ENCODE data around the gene LPIN1. TPM values are rescaled to one million over a fixed set of nuclear protein-coding genes. Genes with fewer than 3 reads are reported as not detected.
"Not testable (repeated sequence)": the region's sequence is repeated elsewhere in the genome, so short reads cannot be mapped to it uniquely, and the experiment has no call there.

The LPIN1 gene
- total RNA-seq, 1 experiment from 2014 or later = 25.8 TPM

DNA sequence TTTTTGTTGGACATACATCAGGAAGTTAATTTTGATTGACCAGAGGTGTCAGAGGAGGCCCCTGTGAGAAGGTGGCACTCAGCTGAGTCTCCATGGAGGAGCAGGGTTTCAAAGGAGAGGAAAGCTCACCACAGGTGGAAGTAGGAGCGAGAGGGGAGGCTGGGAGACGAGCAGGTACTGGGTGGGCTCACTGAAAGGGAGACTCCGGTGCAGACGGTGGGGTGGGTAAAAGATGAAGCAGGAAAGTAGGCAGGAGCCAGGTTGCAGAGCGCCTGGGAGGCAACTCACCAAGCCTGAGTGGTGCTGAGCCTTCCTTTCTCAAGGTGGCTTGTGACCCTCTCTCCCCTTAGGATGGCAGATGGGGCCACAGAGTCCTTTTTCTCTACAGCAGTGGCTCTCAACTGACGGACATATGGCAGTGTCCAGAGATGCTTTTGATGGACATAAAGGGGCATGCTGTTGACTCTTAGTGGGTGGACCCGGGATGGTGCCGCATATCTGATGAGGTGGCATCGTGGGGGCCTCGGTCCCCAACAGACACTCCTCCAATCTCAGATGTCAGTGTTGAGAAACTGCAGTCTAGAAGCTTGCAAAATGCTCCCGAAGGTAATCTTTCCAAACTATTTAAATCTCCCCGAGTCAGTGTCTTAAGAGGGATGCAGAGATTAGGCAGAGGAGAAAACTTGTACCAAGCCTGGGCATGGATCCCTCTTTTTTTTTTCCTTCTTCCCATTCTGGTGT, 64.0 kb downstream of the LPIN1 start:
- DNase-seq (ENCODE audit: low spot score) = no peak

DNA sequence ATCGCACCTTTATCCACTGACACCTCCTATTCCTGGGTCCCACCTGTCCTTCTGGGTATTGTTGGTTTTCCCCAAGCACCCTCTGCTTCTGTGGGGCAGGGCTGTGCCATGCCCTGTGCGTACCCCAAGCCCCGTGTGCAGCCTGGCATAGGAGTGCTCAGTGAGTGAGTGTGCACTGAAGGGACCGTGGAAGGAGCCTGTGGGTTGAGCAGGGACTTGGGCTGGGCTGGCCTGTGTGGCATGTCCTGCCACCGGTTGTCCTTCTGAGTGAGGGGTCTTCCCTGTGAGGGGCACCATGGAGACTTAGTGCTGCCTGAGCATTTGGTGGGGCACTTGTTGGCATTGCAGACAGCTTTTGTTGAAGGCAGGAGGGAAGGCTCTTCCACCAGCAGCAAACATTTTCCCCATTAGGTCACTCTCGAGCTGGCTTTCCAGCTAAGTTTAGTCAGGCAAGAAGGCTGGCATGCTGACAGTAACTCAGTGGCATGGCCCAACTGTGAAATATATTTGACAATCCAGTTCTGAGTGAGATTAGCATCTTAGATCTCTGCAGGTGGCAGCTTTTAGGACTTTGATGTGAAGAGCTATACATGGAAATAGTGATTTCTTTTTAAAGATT, 64.7 kb downstream of the LPIN1 start:
- DNase-seq (ENCODE audit: low spot score) = no peak

GRCh38 chr2:11812466-11813248, 66.2 kb downstream of the LPIN1 start:
- no peak for DNase-seq (ENCODE audit: low spot score)

GRCh38 chr2:11813345-11813744, 66.9 kb downstream of the LPIN1 start:
- DNase-seq (ENCODE audit: low spot score) = not testable (repeated sequence)

- no peak for DNase-seq (ENCODE audit: low spot score)
Observed at GRCh38 chr2:11813951-11814350, 67.5 kb downstream of the LPIN1 start.

GRCh38 chr2:11814979-11815510, 68.6 kb downstream of the LPIN1 start:
- DNase-seq (ENCODE audit: low spot score) = no peak

GRCh38 chr2:11816935-11817334, 70.5 kb downstream of the LPIN1 start:
- not testable (repeated sequence) for DNase-seq (ENCODE audit: low spot score)

DNA sequence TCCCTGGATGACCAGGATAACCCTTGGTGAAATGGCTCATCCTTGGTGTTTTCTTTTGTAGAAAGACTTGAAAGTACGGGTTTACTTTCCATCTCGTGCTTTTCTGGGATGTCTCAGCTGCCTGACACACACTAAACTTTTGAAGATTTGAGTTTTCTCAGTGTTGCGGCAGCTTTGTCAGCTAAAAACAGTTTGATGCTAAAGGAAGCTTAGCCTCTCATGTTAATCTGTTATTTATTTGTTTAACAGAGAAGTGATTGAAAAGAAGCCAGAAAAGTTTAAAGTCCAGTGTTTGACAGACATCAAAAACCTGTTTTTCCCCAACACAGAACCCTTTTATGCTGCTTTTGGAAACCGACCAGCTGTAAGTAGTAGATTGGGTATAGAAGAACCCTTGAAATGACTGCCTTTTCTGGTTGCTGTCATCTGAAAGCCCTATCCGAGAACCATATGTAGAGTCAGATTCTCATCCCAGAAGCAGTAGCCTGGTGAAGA, 72.8 kb downstream of the LPIN1 start:
- DNase-seq (ENCODE audit: low spot score) = no peak

GRCh38 chr2:11820650-11821049, 74.2 kb downstream of the LPIN1 start:
- DNase-seq (ENCODE audit: low spot score) = no peak

DNA sequence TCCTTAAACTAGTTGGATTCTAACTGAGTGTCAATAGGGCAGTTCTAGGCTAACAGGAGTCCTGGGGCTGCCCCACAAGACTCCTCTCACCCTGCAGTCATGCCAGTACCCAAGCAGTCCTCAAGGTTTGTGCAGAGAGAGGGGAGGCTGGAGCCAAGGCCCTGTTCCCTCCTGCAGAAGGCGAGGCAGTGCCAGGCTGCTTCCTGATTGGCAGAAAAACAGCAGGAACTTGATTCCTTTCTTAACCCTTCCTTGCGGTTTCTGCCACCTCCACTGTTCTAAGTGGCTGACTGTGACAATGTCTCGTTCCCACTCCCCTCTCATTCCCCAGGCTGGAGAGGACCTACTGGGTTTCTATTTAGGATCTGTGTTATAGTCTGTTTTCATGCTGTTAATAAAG, 75.3 kb downstream of the LPIN1 start:
- DNase-seq (ENCODE audit: low spot score) = no peak

DNA sequence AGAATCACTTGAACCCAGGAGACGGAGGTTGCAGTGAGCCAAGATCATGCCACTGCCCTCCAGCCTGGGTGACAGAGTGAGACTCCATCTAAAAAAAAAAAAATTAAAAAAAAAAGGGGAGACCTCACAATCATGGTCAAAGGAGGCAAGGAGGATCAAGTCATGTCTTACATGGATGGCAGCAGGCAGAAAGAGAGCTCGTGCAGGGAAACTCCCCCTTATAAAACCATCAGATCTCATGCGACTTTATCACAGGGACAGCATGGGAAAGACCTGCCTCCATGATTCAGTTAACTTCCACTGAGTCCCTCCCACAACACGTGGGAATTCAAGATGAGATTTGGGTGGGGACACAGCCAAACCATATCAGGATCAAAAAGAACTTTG, 75.9 kb downstream of the LPIN1 start:
- DNase-seq (ENCODE audit: low spot score) = not testable (repeated sequence)

GRCh38 chr2:11822746-11823451, 76.5 kb downstream of the LPIN1 start:
- no peak for DNase-seq (ENCODE audit: low spot score)

GRCh38 chr2:11824901-11825828, 78.7 kb downstream of the LPIN1 start:
- DNase-seq (ENCODE audit: low spot score) = no peak

- DNase-seq (ENCODE audit: low spot score) = no peak
Observed at GRCh38 chr2:11827547-11827946, 81.1 kb downstream of the LPIN1 start.

DNA sequence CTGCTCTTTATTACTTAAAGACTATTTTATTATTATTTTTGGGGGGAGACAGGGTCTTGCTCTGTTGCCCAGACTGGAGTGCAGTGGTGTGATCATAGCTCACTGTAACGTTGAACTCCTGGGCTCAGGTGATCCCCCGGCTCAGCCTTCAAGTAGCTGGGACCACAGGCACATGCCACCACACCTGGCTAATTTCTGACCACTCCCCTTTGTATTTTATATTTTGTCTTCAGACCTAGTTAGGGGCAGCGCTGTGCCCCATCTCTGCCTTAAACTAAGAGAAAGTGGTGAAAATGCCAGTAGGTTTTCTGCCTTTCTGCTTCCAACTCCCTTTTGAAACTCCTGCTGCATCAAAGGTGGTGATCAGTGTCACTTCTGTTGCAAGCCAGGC, 82.5 kb downstream of the LPIN1 start:
- no peak for DNase-seq (ENCODE audit: low spot score)

GRCh38 chr2:11829324-11829946, 83.0 kb downstream of the LPIN1 start:
- peak; percentile 56 for DNase-seq (ENCODE audit: low spot score)

DNA sequence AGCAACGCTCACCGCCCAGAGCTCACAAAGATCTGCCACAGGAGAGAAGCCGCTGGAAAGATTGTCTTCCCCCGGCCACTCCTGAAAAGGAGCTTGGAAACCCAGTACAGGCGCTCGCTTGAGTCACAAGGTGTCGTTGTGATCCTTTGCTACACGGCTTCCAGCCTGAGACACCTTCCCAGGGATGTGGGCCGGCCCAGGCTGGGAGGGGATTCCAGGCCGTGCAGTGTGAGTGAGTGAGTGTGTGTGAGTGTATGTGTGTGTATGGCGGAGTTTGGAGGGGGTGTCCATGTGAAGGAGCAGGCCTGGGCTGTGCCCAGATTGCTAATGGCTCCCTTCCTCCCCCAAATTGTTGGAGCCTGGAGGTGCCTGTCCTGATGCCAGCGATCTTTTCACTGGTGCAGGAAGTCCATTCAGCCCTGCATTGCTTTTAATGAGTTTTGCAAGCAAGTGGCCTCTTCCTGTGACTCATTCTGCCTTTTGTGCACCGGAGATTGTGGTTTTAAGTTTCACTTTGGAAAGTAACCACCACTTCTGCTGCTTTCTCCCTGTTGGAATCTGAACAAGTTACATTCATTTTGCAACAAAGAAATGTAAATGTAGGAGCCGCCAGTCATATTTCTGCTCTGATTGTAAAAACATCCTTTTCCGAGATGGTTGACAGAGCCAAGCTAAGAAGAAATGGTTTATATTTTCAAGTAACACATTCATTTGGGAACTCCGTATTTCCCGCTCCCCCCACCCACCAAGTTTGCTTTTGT, 83.7 kb downstream of the LPIN1 start:
- peak; percentile 98 for DNase-seq (ENCODE audit: low spot score)

DNA sequence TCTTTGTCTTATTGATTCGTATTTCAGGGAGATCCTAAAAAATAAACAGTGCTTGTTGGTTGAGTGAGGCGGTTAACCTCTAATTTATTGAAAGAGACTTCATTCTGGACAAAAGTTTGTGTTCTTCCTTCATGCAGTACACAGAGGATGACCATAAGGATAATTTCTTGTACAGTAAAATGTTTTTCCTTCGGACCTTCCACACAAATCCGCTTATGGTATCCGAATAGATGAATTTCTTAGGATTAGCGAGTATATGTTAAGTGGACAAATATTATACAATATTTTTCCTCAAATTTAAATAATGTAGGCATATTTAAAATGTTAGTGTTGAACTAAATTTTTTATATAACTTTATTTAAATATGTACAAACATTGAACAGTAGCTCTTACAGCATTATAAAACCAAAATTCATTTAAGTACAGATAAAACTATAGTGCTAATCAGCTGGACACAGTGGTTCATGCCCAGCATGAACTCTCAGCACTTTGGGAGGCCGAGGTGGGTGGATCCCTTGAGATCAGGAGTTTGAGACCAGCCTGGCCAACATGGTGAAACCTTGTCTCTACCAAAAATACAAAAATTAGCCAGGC, 84.4 kb downstream of the LPIN1 start:
- peak; percentile 6 for DNase-seq (ENCODE audit: low spot score)

GRCh38 chr2:11831415-11831814, 85.0 kb downstream of the LPIN1 start:
- DNase-seq (ENCODE audit: low spot score) = no peak

All from A172 (cell line).